Measurements from ENCODE around the gene CTU2. TPM values are rescaled to one million over a fixed set of nuclear protein-coding genes. Genes with fewer than 3 reads are reported as not detected.

CTU2 gene
- polyA plus RNA-seq, 1 donor from 2014 or later: 26.3 TPM

DNA sequence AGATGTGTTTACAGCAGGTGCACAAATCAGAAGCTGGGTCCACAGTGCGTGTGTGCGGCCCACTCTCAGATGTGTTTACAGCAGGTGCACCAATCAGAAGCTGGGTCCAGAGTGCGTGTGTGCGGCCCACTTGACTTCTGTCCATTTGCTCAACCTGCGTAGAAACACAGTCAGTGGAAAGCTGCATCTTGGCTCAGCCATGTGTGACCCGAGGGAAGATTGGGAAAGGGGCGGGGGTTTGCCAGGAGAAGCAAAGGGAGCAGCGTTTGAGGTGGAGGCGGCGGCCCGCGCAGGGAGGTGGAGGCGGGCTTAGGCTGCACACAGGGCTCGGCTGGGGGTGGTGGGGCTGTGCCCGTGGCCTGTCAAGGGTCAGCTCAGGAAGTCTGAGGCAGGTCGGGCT is 4.3 kb downstream of the CTU2 start:
- no peaks in the 10 kb centered on the region for H3K36me3 ChIP-seq (ENCODE audit: insufficient read depth, low read length)
- no peak overlapping the region for H3K4me2 ChIP-seq (ENCODE audit: low read length)
- H3K4me3 ChIP-seq (ENCODE audit: low read length): no peak overlapping the region
- no peak overlapping the region for H2AFZ ChIP-seq (ENCODE audit: low read depth, low read length)
- TF ChIP-seq, protein P1, sequence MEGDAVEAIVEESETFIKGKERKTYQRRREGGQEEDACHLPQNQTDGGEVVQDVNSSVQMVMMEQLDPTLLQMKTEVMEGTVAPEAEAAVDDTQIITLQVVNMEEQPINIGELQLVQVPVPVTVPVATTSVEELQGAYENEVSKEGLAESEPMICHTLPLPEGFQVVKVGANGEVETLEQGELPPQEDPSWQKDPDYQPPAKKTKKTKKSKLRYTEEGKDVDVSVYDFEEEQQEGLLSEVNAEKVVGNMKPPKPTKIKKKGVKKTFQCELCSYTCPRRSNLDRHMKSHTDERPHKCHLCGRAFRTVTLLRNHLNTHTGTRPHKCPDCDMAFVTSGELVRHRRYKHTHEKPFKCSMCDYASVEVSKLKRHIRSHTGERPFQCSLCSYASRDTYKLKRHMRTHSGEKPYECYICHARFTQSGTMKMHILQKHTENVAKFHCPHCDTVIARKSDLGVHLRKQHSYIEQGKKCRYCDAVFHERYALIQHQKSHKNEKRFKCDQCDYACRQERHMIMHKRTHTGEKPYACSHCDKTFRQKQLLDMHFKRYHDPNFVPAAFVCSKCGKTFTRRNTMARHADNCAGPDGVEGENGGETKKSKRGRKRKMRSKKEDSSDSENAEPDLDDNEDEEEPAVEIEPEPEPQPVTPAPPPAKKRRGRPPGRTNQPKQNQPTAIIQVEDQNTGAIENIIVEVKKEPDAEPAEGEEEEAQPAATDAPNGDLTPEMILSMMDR (IDR thresholded peaks at IDR 0.05; ENCODE audit: poor library complexity, severe bottlenecking): no peak
- TF ChIP-seq EP300 (conservative IDR thresholded peaks at IDR 0.05; ENCODE audit: poor library complexity, severe bottlenecking) (no peak), TAF1 (IDR thresholded peaks at IDR 0.05; ENCODE audit: low read depth) (no peak), SMC3 (conservative IDR thresholded peaks at IDR 0.05; ENCODE audit: poor library complexity) (no peak), MXI1 (conservative IDR thresholded peaks at IDR 0.05; ENCODE audit: poor library complexity, severe bottlenecking) (no peak), POLR2AphosphoS5 (IDR thresholded peaks at IDR 0.05) (no peak), EZH2 (IDR thresholded peaks at IDR 0.05; ENCODE audit: borderline replicate concordance, insufficient read depth, low read length, poor library complexity, severe bottlenecking) (no peak), RAD21 (conservative IDR thresholded peaks at IDR 0.05) (no peak)
- TF ChIP-seq, protein P2, sequence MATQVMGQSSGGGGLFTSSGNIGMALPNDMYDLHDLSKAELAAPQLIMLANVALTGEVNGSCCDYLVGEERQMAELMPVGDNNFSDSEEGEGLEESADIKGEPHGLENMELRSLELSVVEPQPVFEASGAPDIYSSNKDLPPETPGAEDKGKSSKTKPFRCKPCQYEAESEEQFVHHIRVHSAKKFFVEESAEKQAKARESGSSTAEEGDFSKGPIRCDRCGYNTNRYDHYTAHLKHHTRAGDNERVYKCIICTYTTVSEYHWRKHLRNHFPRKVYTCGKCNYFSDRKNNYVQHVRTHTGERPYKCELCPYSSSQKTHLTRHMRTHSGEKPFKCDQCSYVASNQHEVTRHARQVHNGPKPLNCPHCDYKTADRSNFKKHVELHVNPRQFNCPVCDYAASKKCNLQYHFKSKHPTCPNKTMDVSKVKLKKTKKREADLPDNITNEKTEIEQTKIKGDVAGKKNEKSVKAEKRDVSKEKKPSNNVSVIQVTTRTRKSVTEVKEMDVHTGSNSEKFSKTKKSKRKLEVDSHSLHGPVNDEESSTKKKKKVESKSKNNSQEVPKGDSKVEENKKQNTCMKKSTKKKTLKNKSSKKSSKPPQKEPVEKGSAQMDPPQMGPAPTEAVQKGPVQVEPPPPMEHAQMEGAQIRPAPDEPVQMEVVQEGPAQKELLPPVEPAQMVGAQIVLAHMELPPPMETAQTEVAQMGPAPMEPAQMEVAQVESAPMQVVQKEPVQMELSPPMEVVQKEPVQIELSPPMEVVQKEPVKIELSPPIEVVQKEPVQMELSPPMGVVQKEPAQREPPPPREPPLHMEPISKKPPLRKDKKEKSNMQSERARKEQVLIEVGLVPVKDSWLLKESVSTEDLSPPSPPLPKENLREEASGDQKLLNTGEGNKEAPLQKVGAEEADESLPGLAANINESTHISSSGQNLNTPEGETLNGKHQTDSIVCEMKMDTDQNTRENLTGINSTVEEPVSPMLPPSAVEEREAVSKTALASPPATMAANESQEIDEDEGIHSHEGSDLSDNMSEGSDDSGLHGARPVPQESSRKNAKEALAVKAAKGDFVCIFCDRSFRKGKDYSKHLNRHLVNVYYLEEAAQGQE (IDR thresholded peaks at IDR 0.05; ENCODE audit: borderline replicate concordance): no peak
- H3K27ac ChIP-seq (ENCODE audit: low read length): no peak overlapping the region
- H3F3A ChIP-seq (ENCODE audit: insufficient read depth, low read length, poor library complexity, severe bottlenecking): no peaks in the 10 kb centered on the region
- H3K9ac ChIP-seq (ENCODE audit: low read length): no peak overlapping the region
- no peaks in the 10 kb centered on the region for H4K20me1 ChIP-seq (ENCODE audit: insufficient read depth)
- H3K9me3 ChIP-seq (ENCODE audit: low read length): no peaks in the 10 kb centered on the region
- H3K9me2 ChIP-seq (ENCODE audit: insufficient read depth, low read length): no peaks in the 10 kb centered on the region
- H3K27me3 ChIP-seq (ENCODE audit: insufficient read depth, low read depth, low read length): no peaks in the 10 kb centered on the region
- H3K79me2 ChIP-seq (replicated peaks; ENCODE audit: insufficient read depth, low read length): peaks cover 7% of the 10 kb centered on the region

DNA sequence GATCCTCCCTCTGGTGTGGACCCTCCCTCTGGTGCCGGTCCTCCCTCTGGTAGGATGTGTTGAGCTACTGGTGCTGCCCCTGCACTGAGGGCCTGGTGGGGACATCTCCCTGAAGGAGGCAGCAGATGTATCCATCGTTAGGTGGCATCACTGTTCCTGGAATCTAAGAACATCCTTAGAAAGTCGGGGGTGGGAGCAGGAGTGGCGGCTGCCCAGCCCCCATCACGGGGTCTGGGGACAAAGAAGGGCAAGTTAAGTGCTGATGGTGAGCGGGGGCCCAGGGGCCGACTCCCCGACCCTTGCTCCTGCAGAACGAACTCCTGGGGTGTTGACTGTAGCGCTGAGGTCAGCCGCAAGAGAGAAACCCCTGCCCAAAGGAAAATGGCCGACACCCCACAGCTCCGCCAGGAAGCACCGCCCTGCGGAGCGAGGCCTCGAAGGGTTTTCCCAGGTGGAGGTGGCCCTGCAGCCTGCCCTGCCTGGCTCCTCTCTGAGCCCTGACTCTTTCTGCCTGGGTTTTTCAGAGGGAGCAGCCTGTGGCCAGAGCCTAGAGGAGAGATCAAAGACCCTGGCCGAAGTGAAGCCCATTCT is 5.5 kb downstream of the CTU2 start:
- Histone ChIP-seq H2AFZ (ENCODE audit: low read depth, low read length) (no peak overlapping the region), H3K79me2 (replicated peaks; ENCODE audit: insufficient read depth, low read length) (peaks cover 6% of the 10 kb centered on the region), H3K27me3 (ENCODE audit: insufficient read depth, low read depth, low read length) (no peaks in the 10 kb centered on the region), H3K9me2 (ENCODE audit: insufficient read depth, low read length) (no peaks in the 10 kb centered on the region), H3K4me2 (ENCODE audit: low read length) (no peak overlapping the region), H3K9me3 (ENCODE audit: low read length) (no peaks in the 10 kb centered on the region), H3K9ac (ENCODE audit: low read length) (no peak overlapping the region), H3K27ac (ENCODE audit: low read length) (no peak overlapping the region), H3K4me3 (ENCODE audit: low read length) (no peak overlapping the region), H3K36me3 (ENCODE audit: insufficient read depth, low read length) (no peaks in the 10 kb centered on the region), H4K20me1 (ENCODE audit: insufficient read depth) (no peaks in the 10 kb centered on the region), H3F3A (ENCODE audit: insufficient read depth, low read length, poor library complexity, severe bottlenecking) (no peaks in the 10 kb centered on the region)
- TF ChIP-seq SMC3 (conservative IDR thresholded peaks at IDR 0.05; ENCODE audit: poor library complexity) (no peak), EP300 (conservative IDR thresholded peaks at IDR 0.05; ENCODE audit: poor library complexity, severe bottlenecking) (no peak), TAF1 (IDR thresholded peaks at IDR 0.05; ENCODE audit: low read depth) (no peak), RAD21 (conservative IDR thresholded peaks at IDR 0.05) (no peak), EZH2 (IDR thresholded peaks at IDR 0.05; ENCODE audit: borderline replicate concordance, insufficient read depth, low read length, poor library complexity, severe bottlenecking) (no peak), POLR2AphosphoS5 (IDR thresholded peaks at IDR 0.05) (no peak), MXI1 (conservative IDR thresholded peaks at IDR 0.05; ENCODE audit: poor library complexity, severe bottlenecking) (no peak)
- TF ChIP-seq, protein P1 (IDR thresholded peaks at IDR 0.05; ENCODE audit: poor library complexity, severe bottlenecking): no peak
- TF ChIP-seq, protein P2 (IDR thresholded peaks at IDR 0.05; ENCODE audit: borderline replicate concordance): no peak

Data from neural cell (in vitro differentiated cells).